Purkinje cell (primary cell): ENCODE data around the gene SLC4A3. TPM values are rescaled to one million over a fixed set of nuclear protein-coding genes. Genes with fewer than 3 reads are reported as not detected.

Experiments
- polyA plus RNA-seq: library from polyadenylated mRNA; unstranded; fragments of >200 nt; fragmentation: Nextera tagmentation; gene quantifications from 2 replicates; pipeline ENCODE4 v1.2.1, GENCODE V29; 2014

The SLC4A3 gene, protein sequence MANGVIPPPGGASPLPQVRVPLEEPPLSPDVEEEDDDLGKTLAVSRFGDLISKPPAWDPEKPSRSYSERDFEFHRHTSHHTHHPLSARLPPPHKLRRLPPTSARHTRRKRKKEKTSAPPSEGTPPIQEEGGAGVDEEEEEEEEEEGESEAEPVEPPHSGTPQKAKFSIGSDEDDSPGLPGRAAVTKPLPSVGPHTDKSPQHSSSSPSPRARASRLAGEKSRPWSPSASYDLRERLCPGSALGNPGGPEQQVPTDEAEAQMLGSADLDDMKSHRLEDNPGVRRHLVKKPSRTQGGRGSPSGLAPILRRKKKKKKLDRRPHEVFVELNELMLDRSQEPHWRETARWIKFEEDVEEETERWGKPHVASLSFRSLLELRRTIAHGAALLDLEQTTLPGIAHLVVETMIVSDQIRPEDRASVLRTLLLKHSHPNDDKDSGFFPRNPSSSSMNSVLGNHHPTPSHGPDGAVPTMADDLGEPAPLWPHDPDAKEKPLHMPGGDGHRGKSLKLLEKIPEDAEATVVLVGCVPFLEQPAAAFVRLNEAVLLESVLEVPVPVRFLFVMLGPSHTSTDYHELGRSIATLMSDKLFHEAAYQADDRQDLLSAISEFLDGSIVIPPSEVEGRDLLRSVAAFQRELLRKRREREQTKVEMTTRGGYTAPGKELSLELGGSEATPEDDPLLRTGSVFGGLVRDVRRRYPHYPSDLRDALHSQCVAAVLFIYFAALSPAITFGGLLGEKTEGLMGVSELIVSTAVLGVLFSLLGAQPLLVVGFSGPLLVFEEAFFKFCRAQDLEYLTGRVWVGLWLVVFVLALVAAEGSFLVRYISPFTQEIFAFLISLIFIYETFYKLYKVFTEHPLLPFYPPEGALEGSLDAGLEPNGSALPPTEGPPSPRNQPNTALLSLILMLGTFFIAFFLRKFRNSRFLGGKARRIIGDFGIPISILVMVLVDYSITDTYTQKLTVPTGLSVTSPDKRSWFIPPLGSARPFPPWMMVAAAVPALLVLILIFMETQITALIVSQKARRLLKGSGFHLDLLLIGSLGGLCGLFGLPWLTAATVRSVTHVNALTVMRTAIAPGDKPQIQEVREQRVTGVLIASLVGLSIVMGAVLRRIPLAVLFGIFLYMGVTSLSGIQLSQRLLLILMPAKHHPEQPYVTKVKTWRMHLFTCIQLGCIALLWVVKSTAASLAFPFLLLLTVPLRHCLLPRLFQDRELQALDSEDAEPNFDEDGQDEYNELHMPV
- polyA plus RNA-seq: 5.3 and 7.6 TPM in 2 replicates

DNA sequence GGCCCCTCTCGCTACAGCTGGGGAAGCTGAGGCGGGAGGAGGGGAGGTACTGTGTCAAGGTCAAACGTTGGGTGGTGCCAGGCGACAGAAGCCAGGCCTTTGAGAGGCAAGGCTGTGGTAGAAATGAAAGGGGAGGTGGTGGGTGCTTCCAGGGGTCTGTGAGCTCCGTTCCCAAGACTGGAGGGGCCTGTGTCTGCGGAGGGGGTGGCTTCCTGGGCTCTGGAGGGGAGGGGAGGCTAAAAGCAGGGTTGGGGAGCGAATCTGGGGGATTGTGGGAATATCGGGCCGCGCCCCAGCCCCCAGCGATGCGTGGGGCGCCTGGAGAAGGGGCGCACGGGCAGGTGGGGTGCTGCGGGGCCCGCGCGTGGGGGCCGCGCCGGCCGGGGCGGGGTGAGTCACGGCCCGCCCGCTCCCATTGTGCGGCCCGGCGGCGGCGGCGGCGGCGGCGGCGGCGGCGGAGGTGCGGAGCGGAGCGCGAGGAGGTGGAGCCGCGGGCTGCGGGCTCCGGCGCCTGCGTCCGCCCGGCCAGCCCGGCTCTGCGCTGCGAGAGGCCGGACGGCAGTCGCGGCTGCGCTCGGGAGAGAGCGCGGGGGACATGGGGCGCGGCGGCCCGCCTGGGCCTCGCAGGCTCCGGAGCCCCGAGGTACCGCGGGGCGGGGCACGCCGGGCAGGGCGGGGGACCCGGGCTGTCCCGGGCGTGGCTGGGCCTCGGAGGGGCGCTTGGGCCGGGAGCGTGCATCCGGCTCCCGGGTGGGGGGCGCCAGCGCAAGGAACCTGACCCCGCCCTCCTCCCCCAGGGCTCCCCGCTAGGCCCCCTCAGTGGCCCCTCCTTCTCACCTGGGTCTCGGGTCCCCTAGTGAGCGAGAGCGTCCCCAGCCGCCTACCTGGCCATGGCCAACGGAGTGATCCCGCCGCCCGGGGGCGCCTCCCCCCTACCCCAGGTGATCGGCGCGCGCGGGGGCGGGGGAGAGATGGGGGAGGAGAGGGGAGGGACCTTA, at the start of gene SLC4A3:
SLC4A3 (plus strand) TSS at position 528 of the 998 bp plus-strand sequence; CDS start at position 891, 363 bp downstream.

DNA sequence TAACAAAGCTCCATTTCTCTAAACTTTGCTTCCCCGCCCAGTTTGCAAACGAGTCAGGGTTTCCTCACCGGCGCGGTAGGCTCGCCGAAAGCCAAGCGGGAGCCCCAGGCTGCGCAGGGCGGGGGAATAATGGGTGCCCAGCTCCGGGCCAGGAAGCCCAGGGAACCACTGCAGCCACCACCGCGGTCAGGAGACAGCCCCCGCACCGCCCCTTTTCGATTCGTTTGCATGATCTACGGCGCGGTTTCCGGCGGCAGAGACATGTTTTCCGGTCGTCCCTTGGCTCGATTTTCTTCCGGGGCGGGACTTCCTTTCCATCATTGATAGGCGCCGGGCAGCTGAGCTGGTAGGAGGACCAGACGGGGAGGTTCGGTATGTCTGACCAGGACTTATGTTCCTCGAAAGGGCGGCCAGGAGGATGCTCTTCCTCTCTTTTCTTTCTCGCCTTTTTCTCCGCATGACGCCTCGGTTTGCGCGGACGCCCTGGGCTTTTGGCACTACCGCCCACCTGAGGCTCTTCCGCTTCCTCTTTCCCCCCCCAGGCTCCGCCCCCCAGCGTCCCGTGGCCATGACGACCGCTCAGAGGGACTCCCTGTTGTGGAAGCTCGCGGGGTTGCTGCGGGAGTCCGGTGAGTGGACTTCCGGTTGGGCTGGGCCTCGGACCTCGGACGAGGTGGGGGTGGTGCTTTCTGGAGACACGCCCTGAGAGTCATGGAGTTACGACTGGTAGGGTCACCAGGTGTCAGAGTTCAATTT, 29.7 kb upstream of the SLC4A3 start, which contains the start of gene STK11IP:
STK11IP (plus strand) TSS at position 306 of the 756 bp plus-strand sequence; CDS start at position 569, 263 bp downstream.

Other genes with a start within 250 kb of the SLC4A3 start
- gene DNPEP, start 239.7 kb upstream of the SLC4A3 start, polyA plus RNA-seq: 14.2 and 14.7 TPM in 2 replicates
- not detected in 2 replicates for gene DES, start 209.3 kb upstream of the SLC4A3 start, polyA plus RNA-seq
- gene SPEG, start 192.8 kb upstream of the SLC4A3 start, polyA plus RNA-seq: 1.5 and 3.0 TPM in 2 replicates
- gene GMPPA, start 128.7 kb upstream of the SLC4A3 start, polyA plus RNA-seq: 2.8 and 5.3 TPM in 2 replicates
- not detected in 2 replicates for gene ASIC4, start 113.1 kb upstream of the SLC4A3 start, polyA plus RNA-seq
- gene CHPF, start 83.8 kb upstream of the SLC4A3 start, polyA plus RNA-seq: 3.1 and 10.5 TPM in 2 replicates
- 0.97 and 0.99 TPM in 2 replicates for gene TMEM198, start 83.6 kb upstream of the SLC4A3 start, polyA plus RNA-seq
- gene OBSL1, start 56.1 kb upstream of the SLC4A3 start, polyA plus RNA-seq: 11.5 and 14.0 TPM in 2 replicates
- gene INHA, start 55.3 kb upstream of the SLC4A3 start, polyA plus RNA-seq: 0.60 and 1.7 TPM in 2 replicates
- 0.06 and 0.90 TPM in 2 replicates for gene STK11IP, start 29.8 kb upstream of the SLC4A3 start, polyA plus RNA-seq